WTC11 (cell line): ENCODE measurements around the gene FOXP1. TPM values are rescaled to one million over a fixed set of nuclear protein-coding genes. Genes with fewer than 3 reads are reported as not detected.
A peak's percentile ranks its signal among the peaks of the same experiment; 100 is the strongest.

Source experiments
- ATAC-seq: fragments of 200-7000 bp; cut with Tn5 transposase; 2 replicates; pipeline ENCODE4 v1.10.0; 2021; ENCODE audit warnings: mild to moderate bottlenecking, moderate library complexity
- CTCF ChIA-PET: fragments of 300-600 bp; sonication (Branson Sonifier 250); formaldehyde crosslinking; loops from one replicate; lab custom pipeline; 2021; ENCODE audit warnings: antibody characterized with exemption; lab: Charles Lee
- POLR2A ChIA-PET: fragments of 350-600 bp; sonication (Branson Sonifier 250); formaldehyde crosslinking; loops from one replicate; lab custom pipeline; 2021; ENCODE audit warnings: antibody characterized with exemption; lab: Charles Lee
- DNase-seq: peaks from one replicate; pipeline ENCODE4 v3.0.0; 2021; ENCODE audit warnings: low spot score
- H3K27ac Mint-ChIP-seq: 2 replicates; pipeline ENCODE4 v1.8.0; 2021; ENCODE audit warnings: mixed read lengths
- H3K27me3 Mint-ChIP-seq: 2 replicates; pipeline ENCODE4 v1.8.0; 2021; ENCODE audit warnings: low read depth, mild to moderate bottlenecking, moderate library complexity, mixed read lengths
- H3K36me3 Mint-ChIP-seq: 2 replicates; pipeline ENCODE4 v1.8.0; 2021; ENCODE audit warnings: mixed read lengths
- H3K4me1 Mint-ChIP-seq: 2 replicates; pipeline ENCODE4 v1.8.0; 2022; ENCODE audit warnings: mixed read lengths
- H3K4me3 Mint-ChIP-seq: 2 replicates; pipeline ENCODE4 v1.8.0; 2021; ENCODE audit warnings: mild to moderate bottlenecking, moderate library complexity, mixed read lengths
- H3K9me3 Mint-ChIP-seq: 2 replicates; pipeline ENCODE4 v1.8.0; 2021; ENCODE audit warnings: mixed read lengths
- ATF1 ChIP-seq: sonication (generic); formaldehyde crosslinking; IDR thresholded peaks from 2 replicates; pipeline ENCODE4 v1.8.1; 2023; ENCODE audit warnings: mild to moderate bottlenecking, moderate library complexity, missing genetic modification reagents
- E2F1 ChIP-seq: sonication (generic); formaldehyde crosslinking; IDR thresholded peaks from 2 replicates; pipeline ENCODE4 v1.8.0; 2022; ENCODE audit warnings: mild to moderate bottlenecking, missing genetic modification reagents
- ESRRA ChIP-seq: sonication (generic); formaldehyde crosslinking; IDR thresholded peaks from 2 replicates; pipeline ENCODE4 v1.8.1; 2022; ENCODE audit warnings: mild to moderate bottlenecking, missing genetic modification reagents, borderline replicate concordance
- FOXP1 ChIP-seq: sonication (generic); formaldehyde crosslinking; IDR thresholded peaks from 2 replicates; pipeline ENCODE4 v1.8.0; 2022; ENCODE audit warnings: missing genetic modification reagents, mild to moderate bottlenecking, moderate library complexity, borderline replicate concordance
- HMGA2 ChIP-seq: fragments of 250-450 bp; sonication (Bioruptor Pico); IDR thresholded peaks from 2 replicates; pipeline ENCODE4 v1.4.0; 2021; ENCODE audit warnings: mild to moderate bottlenecking, moderate library complexity
- NFATC4 ChIP-seq: fragments of 250-450 bp; sonication (Bioruptor Pico); IDR thresholded peaks from 2 replicates; pipeline ENCODE4 v1.9.0; 2021; ENCODE audit warnings: mild to moderate bottlenecking
- PRRX2 ChIP-seq: fragments of 250-450 bp; sonication (Bioruptor Pico); IDR thresholded peaks from 2 replicates; pipeline ENCODE4 v1.8.0; 2021; ENCODE audit warnings: mild to moderate bottlenecking
- TCF7 ChIP-seq: sonication (generic); formaldehyde crosslinking; IDR thresholded peaks from 2 replicates; pipeline ENCODE4 v1.8.0; 2022; ENCODE audit warnings: mild to moderate bottlenecking, low read depth, missing genetic modification reagents, moderate library complexity
- ZNF121 ChIP-seq: sonication (generic); formaldehyde crosslinking; IDR thresholded peaks from 2 replicates; pipeline ENCODE4 v1.8.0; 2023; ENCODE audit warnings: missing genetic modification reagents
- ZNF232 ChIP-seq: sonication (generic); formaldehyde crosslinking; IDR thresholded peaks from 2 replicates; pipeline ENCODE4 v1.8.0; 2022; ENCODE audit warnings: mild to moderate bottlenecking, missing genetic modification reagents
- ZNF416 ChIP-seq: fragments of 250-450 bp; sonication (Bioruptor Pico); IDR thresholded peaks from 2 replicates; pipeline ENCODE4 v1.9.0; 2021; ENCODE audit warnings: mild to moderate bottlenecking, inconsistent platforms
- total RNA-seq: library from RNA; stranded (reverse); gene quantifications from 3 replicates; pipeline ENCODE4 v1.2.3, GENCODE V29; 2021
- TF ChIP-seq, protein P1 (sequence below): fragments of 250-450 bp; sonication (Bioruptor Pico); IDR thresholded peaks from 2 replicates; pipeline ENCODE4 v1.9.0; 2021; ENCODE audit warnings: mild to moderate bottlenecking, borderline replicate concordance
- TF ChIP-seq, protein P2 (sequence below): sonication (generic); formaldehyde crosslinking; IDR thresholded peaks from 2 replicates; pipeline ENCODE4 v1.8.1; 2022; ENCODE audit warnings: mild to moderate bottlenecking, moderate library complexity, missing genetic modification reagents

The FOXP1 gene
- total RNA-seq, 1 experiment from 2014 or later = 25.8 TPM

DNA sequence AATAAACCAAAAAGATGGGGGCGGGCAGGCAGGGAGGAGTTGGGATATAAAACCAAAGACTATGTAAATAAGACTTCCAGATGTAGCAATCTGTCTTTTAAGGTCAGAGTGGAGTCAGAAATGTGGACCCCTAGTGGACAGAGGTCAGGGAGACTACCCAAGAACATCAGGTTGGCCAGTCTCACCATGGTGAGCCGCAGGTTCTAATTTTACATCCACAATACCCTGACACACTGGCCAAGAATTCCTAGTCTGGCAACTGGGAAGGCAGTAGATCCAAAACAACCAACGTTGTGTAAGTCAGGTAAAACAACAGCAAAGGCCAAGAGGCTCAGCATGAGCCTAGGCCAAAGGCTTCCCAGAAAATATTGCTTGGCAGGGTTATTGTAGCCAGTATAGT lies 203.4 kb downstream of the FOXP1 start:
- H3K27ac Mint-ChIP-seq = peak overlapping the region; percentile 9; the same call in 1 of the 2 replicates
- H3K27me3 Mint-ChIP-seq = no peaks in the 10 kb centered on the region
- H3K4me3 Mint-ChIP-seq = no peak overlapping the region
- CTCF ChIA-PET = no interaction called here
- no peak for TF ChIP-seq FOXP1 (CRISPR knock-in tag)
- TF ChIP-seq, all 79 proteins: peak for 0
- DNase-seq (no peak), ATAC-seq (peak; percentile 78)
- H3K4me1 Mint-ChIP-seq = peaks cover 42% of the 10 kb centered on the region
- H3K36me3 Mint-ChIP-seq = no peaks in the 10 kb centered on the region
- POLR2A ChIA-PET = no interaction called here
- H3K9me3 Mint-ChIP-seq = no peaks in the 10 kb centered on the region

- no peaks in the 10 kb centered on the region for H3K9me3 Mint-ChIP-seq
- TF ChIP-seq HMGA2 (CRISPR knock-in tag) (peak; percentile 95), ATF1 (CRISPR knock-in tag) (no peak), E2F1 (CRISPR knock-in tag) (no peak)
- TF ChIP-seq, all 79 proteins: peak for 1
- POLR2A ChIA-PET = no interaction called here
Observed at GRCh38 chr3:71378509-71378908, 205.0 kb downstream of the FOXP1 start.

DNA sequence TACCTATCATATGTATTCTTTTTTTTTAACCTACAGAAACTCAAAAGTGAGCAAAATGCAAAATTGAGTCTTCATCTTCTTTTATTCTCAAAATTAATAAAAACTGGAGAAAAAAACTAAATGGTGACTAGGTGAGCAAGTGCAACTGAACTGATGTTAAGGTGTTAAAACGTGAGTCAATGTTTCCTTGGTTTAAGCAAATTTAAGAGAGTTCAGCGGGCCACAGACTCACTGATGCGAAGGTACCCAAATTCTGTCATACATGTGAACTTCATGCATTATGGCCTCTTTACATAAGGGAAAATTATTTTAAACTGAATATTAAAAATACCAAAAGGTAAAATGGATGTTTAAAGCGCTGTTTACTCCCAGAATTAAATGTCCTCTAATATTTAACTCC lies 206.6 kb downstream of the FOXP1 start:
- CTCF ChIA-PET = no interaction called here
- DNase-seq (no peak), ATAC-seq (no peak)
- POLR2A ChIA-PET = no interaction called here
- Mint-ChIP-seq H3K27ac (no peak overlapping the region), H3K4me1 (peaks cover 28% of the 10 kb centered on the region), H3K9me3 (no peaks in the 10 kb centered on the region), H3K36me3 (no peaks in the 10 kb centered on the region), H3K4me3 (no peak overlapping the region), H3K27me3 (no peaks in the 10 kb centered on the region)
- no peak for TF ChIP-seq ZNF416
- TF ChIP-seq ZNF232 (CRISPR knock-in tag) = no peak
- TF ChIP-seq, protein P1, sequence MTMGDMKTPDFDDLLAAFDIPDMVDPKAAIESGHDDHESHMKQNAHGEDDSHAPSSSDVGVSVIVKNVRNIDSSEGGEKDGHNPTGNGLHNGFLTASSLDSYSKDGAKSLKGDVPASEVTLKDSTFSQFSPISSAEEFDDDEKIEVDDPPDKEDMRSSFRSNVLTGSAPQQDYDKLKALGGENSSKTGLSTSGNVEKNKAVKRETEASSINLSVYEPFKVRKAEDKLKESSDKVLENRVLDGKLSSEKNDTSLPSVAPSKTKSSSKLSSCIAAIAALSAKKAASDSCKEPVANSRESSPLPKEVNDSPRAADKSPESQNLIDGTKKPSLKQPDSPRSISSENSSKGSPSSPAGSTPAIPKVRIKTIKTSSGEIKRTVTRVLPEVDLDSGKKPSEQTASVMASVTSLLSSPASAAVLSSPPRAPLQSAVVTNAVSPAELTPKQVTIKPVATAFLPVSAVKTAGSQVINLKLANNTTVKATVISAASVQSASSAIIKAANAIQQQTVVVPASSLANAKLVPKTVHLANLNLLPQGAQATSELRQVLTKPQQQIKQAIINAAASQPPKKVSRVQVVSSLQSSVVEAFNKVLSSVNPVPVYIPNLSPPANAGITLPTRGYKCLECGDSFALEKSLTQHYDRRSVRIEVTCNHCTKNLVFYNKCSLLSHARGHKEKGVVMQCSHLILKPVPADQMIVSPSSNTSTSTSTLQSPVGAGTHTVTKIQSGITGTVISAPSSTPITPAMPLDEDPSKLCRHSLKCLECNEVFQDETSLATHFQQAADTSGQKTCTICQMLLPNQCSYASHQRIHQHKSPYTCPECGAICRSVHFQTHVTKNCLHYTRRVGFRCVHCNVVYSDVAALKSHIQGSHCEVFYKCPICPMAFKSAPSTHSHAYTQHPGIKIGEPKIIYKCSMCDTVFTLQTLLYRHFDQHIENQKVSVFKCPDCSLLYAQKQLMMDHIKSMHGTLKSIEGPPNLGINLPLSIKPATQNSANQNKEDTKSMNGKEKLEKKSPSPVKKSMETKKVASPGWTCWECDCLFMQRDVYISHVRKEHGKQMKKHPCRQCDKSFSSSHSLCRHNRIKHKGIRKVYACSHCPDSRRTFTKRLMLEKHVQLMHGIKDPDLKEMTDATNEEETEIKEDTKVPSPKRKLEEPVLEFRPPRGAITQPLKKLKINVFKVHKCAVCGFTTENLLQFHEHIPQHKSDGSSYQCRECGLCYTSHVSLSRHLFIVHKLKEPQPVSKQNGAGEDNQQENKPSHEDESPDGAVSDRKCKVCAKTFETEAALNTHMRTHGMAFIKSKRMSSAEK = no peak
- no peak for TF ChIP-seq ATF1 (CRISPR knock-in tag)
- no peak for TF ChIP-seq ESRRA

More at GRCh38 chr3:71378509-71378908, 205.0 kb downstream of the FOXP1 start:
- Mint-ChIP-seq H3K27me3 (no peaks in the 10 kb centered on the region), H3K36me3 (no peaks in the 10 kb centered on the region), H3K4me1 (peaks cover 29% of the 10 kb centered on the region), H3K27ac (no peak overlapping the region), H3K4me3 (no peak overlapping the region)
- ATAC-seq (no peak), DNase-seq (no peak)
- CTCF ChIA-PET = no interaction called here

- H3K4me1 Mint-ChIP-seq = peaks cover 27% of the 10 kb centered on the region
- POLR2A ChIA-PET = no interaction called here
- H3K9me3 Mint-ChIP-seq = no peaks in the 10 kb centered on the region
- no peak overlapping the region for H3K4me3 Mint-ChIP-seq
- H3K27ac Mint-ChIP-seq = no peak overlapping the region
- TF ChIP-seq TCF7 = no peak
- TF ChIP-seq, protein P2, sequence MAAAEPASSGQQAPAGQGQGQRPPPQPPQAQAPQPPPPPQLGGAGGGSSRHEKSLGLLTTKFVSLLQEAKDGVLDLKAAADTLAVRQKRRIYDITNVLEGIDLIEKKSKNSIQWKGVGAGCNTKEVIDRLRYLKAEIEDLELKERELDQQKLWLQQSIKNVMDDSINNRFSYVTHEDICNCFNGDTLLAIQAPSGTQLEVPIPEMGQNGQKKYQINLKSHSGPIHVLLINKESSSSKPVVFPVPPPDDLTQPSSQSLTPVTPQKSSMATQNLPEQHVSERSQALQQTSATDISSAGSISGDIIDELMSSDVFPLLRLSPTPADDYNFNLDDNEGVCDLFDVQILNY (CRISPR knock-in tag) = no peak
- TF ChIP-seq NFATC4 (CRISPR knock-in tag) = no peak
- TF ChIP-seq PRRX2 (CRISPR knock-in tag) = no peak
- no peak for TF ChIP-seq ZNF121 (CRISPR knock-in tag)
- DNase-seq (no peak), ATAC-seq (no peak)
- no peaks in the 10 kb centered on the region for H3K36me3 Mint-ChIP-seq
- H3K27me3 Mint-ChIP-seq = no peaks in the 10 kb centered on the region
- CTCF ChIA-PET = no interaction called here
Observed at GRCh38 chr3:71376503-71376902, 207.0 kb downstream of the FOXP1 start.
